ENCODE measurements around the gene PIBF1.

- TF ChIP-seq CTCF (conservative IDR thresholded peaks at IDR 0.05; ENCODE audit: low read depth, low read length) (no peak), EZH2 (IDR thresholded peaks at IDR 0.05; ENCODE audit: borderline replicate concordance, low read depth, low read length, poor library complexity, severe bottlenecking) (no peak)
Measured at GRCh38 chr13:72960114-72960513, 178.2 kb downstream of the PIBF1 start.

Data from A673 (cell line).